Pancreas (tissue), 10 donors: ENCODE measurements around the gene SLC7A8. TPM values are rescaled to one million over a fixed set of nuclear protein-coding genes. Genes with fewer than 3 reads are reported as not detected.

ENCODE experiments used
- ATAC-seq, 4 donors: fragments of 200-7000 bp; cut with Tn5 transposase; one replicate each; pipeline versions ENCODE4 v1.8.0 to v1.9.1; 2020; ENCODE audit warnings: mild to moderate bottlenecking in 4 of 4, moderate library complexity in 4 of 4
- DNase-seq, 6 donors: peaks; one replicate each; pipeline ENCODE4 v3.0.0-alpha.2; 2020
- FAIRE-seq: peaks from 2 replicates; lab custom pipeline; 2012; peaks lifted over from hg19 to GRCh38; lab: Jason Lieb, UNC
- H3K27ac ChIP-seq, 4 donors: fragments of 200-600 bp; sonication (generic); 1 replicate in 3 of 4; 2 replicates in 1 of 4; pipeline versions ENCODE4 v1.5.0 to v1.8.0; 2020
- H3K27me3 ChIP-seq, 4 donors: fragments of 200-600 bp; one replicate each; pipeline ENCODE4 v1.8.0; 2021
- H3K36me3 ChIP-seq, 3 donors: fragments of 200-600 bp; sonication (generic) in 1 of 3; one replicate each; pipeline versions ENCODE4 v1.5.0 to v1.8.0; 2020 to 2021
- H3K4me1 ChIP-seq, 3 donors: fragments of 200-600 bp; one replicate each; pipeline ENCODE4 v1.8.0; 2021
- H3K4me3 ChIP-seq, 4 donors: fragments of 200-600 bp; sonication (generic) in 2 of 4; one replicate each; pipeline versions ENCODE4 v1.5.0 to v1.8.0; 2020 to 2021
- H3K9me3 ChIP-seq, 4 donors: fragments of 200-600 bp; one replicate each; pipeline ENCODE4 v1.8.0; 2021
- WGBS, 2 donors: extraction: QIAGEN DNeasy Blood & Tissue Kit; methylation state at CpG; one replicate each; pipeline ENCODE4 v1.1.7; 2013; 5-methylcytosine and 5-hydroxymethylcytosine counted together
- intact Hi-C, 3 donors: fragments of 100-400 bp; cut with DNase I; formaldehyde crosslinking; loops; one replicate each; pipeline versions ENCODE4 v1.11.1 to v1.14.2; 2022
- polyA plus RNA-seq, 2 donors: library from polyadenylated mRNA; stranded (reverse); fragments of 200-250 nt; gene quantifications; one replicate each; pipeline ENCODE4 v1.2.3, GENCODE V29; 2013
- total RNA-seq, 6 donors: library from RNA; stranded (reverse); fragmentation: NEBNext Ultra II Directional in 4 of 6; extraction: Animal tissue kit (Norgen Biotek cat#: 25700) in 4 of 6; gene quantifications; one replicate each; pipeline versions ENCODE4 v1.2.1 to v1.2.4, GENCODE V29; 2021 to 2023
- TF ChIP-seq, protein P1 (sequence below), 4 donors: fragments of 200-600 bp; sonication (generic) in 3 of 4; IDR thresholded peaks; one replicate each; pipeline versions ENCODE4 v1.5.0 to v1.8.0; 2021; ENCODE audit warnings: antibody characterized with exemption in 4 of 4
- donor health status: healthy with polysubstance abuse.
- donor health status: DM: no; HTN: no; CAD: no; lungs with moderate emphysema.
- donor health status: DM: no; HTN: no; CAD: no.
- donor health status: control.
- donor health status: control.
- donor health status: Bipolar disorder and iron deficiency.
- donor health status: DM: yes; HTN: yes; CAD: no.
- donor health status: DM: no; HTN: no; CAD: no.
- donor health status: DM: no; HTN: no; CAD: no.
- donor health status: DM: yes; HTN: yes; CAD: no.

Gene SLC7A8
- total and polyA plus RNA-seq, 8 donors = 11.5 to 70.8 (median 30.5) TPM

DNA sequence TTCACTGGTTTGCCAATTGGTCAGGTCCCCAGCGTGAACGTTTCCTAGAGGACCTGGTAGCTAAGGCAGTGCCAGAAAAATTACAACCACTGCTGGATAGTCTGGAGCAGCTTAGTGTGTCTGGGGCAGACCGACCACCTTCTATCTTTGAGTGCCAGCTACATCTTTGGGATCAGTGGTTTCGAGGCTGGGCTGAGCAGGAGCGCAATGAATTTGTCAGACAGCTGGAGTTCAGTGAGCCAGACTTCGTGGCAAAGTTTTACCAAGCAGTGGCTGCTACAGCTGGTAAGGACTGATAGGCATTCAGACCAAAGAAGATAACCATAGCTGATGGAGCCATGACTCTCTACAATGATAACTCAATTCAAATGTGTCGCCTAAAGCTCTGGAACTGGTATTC, 85.7 kb downstream of the SLC7A8 start:
- intact Hi-C loops = no loop called here
- Histone ChIP-seq H3K27me3 (no peaks in the 10 kb centered on the region), H3K36me3 (peaks cover 0 to 13% (median 0%) of the 10 kb centered on the region in 3 donors), H3K9me3 (no peaks in the 10 kb centered on the region), H3K27ac (no peak overlapping the region), H3K4me1 (peaks cover 9 to 27% (median 23%) of the 10 kb centered on the region in 3 donors), H3K4me3 (no peak overlapping the region)
- FAIRE-seq (no peak), DNase-seq (peak in 1 of 6 donors; percentile 6), ATAC-seq (no peak)
- WGBS, 2 donors = 72 to 81% methylated on average over 7 of the region's 7 CpGs
- TF ChIP-seq, protein P1, sequence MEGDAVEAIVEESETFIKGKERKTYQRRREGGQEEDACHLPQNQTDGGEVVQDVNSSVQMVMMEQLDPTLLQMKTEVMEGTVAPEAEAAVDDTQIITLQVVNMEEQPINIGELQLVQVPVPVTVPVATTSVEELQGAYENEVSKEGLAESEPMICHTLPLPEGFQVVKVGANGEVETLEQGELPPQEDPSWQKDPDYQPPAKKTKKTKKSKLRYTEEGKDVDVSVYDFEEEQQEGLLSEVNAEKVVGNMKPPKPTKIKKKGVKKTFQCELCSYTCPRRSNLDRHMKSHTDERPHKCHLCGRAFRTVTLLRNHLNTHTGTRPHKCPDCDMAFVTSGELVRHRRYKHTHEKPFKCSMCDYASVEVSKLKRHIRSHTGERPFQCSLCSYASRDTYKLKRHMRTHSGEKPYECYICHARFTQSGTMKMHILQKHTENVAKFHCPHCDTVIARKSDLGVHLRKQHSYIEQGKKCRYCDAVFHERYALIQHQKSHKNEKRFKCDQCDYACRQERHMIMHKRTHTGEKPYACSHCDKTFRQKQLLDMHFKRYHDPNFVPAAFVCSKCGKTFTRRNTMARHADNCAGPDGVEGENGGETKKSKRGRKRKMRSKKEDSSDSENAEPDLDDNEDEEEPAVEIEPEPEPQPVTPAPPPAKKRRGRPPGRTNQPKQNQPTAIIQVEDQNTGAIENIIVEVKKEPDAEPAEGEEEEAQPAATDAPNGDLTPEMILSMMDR (IDR thresholded peaks at IDR 0.05) = no peak

DNA sequence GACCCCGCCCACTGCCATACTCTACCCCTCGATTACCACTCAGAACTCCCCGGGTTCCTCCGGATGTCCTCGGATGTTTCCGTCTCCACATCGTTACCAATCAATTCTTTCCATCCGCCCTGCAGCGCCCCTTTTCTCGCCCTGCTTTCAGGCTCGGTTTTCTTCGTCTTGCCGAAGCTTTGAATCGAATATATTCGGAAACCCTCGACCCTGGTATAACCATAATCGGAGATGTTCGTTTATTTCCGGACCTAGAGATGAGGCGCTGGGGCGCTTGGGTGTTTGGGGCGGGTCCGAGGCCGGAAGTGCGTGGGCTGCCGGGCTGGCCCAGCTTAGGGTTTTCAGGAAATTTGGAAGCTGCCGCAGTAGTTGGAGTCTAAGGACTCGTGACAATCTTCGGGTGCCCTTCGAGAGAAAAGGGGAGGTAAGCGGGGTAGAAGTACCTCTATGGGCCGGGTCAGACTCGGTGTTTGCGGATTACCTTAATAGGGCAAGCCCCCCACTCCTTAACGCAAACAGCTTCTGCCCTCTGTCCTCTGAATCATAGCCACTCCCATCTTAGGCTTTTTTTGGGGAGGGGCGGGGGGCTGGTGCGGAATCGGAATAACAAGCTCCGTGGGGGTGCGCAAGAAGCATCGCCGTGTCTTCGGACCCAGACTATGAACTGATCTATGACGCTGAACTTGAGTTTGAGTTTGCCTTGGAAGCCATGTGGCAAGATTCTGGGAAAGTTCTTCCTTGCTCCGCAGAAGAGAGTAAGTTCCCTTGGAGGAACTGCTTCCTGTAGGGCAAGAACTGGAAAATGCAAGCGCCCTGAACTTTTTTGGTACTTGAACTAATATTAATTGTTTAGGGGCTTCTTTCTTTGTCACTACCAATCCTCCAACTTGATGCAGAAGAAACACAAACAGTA, 88.0 kb downstream of the SLC7A8 start, which contains the start of gene C14orf119:
TSS of gene C14orf119 (plus strand) at position 310 of the 913 bp plus-strand sequence. CDS start 2,154 bp downstream, outside the sequence.
- TF ChIP-seq, protein P1 (IDR thresholded peaks at IDR 0.05) = no peak
- H3K4me3 ChIP-seq = peak within 1 kb of the TSS; percentile 60 to 84 (median 79)
- no peaks in the 10 kb centered on the region for H3K9me3 ChIP-seq
- H3K36me3 ChIP-seq = peaks cover 0 to 24% (median 6%) of the 10 kb centered on the region in 3 donors
- ATAC-seq (peak; percentile 89 to 95 (median 90)), DNase-seq (peak in 5 of 6 donors; percentile 86 to 100 (median 99)), FAIRE-seq (peak; percentile 98)
- H3K4me1 ChIP-seq = peaks cover 9 to 27% (median 26%) of the 10 kb centered on the region in 3 donors
- WGBS, 2 donors = 0% methylated on average over 46 of the region's 46 CpGs
- intact Hi-C loops = no loop called here
- H3K27ac ChIP-seq = peak within 1 kb of the TSS; percentile 82 to 97 (median 92)
- H3K27me3 ChIP-seq = no peaks in the 10 kb centered on the region

DNA sequence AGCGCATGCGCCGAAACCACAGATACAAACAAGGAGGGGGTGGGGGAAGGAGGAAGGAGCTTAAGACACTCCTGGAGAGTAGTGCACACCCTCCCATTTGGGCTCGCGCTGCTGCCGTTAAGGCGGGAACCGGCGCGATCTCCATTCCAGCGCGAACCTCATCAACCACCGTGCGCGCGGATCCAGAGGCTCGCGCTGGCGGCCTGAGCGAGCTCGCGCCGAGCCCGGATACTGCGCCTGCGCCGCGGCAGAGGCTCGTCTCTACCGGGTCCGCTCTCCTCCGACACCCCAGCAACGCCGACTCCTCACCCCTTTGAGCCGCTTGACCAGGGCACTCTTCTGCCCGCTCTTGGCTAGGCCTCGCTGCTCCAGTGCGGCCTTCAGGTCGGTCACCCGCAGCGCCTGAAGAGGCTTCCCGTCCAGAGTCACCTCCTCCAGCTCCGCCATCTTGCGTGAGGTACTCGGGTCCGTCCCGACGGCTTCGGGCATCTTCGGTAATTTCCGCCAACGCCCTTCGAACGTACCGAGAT, 88.7 kb downstream of the SLC7A8 start, which contains the start of gene ACIN1:
TSS of gene ACIN1 (minus strand) at position 471 of the 530 bp plus-strand sequence. CDS start at position 447, 24 bp downstream.
- no peaks in the 10 kb centered on the region for H3K27me3 ChIP-seq
- FAIRE-seq = no peak
- peak within 1 kb of the TSS; percentile 60 to 84 (median 79) for H3K4me3 ChIP-seq
- DNase-seq = peak in 3 of 6 donors; percentile 70 to 99 (median 99)
- intact Hi-C loops = no loop called here
- ATAC-seq = peak; percentile 55 to 68 (median 67)
- 1% methylated on average over 55 of the region's 55 CpGs for whole genome bisulfite sequencing, 2 donors
- no peaks in the 10 kb centered on the region for H3K9me3 ChIP-seq
- H3K4me1 ChIP-seq = peaks cover 8 to 27% (median 26%) of the 10 kb centered on the region in 3 donors
- H3K27ac ChIP-seq = peak within 1 kb of the TSS; percentile 82 to 97 (median 92)
- TF ChIP-seq, protein P1 (IDR thresholded peaks at IDR 0.05) = no peak
- H3K36me3 ChIP-seq = peaks cover 0 to 32% (median 13%) of the 10 kb centered on the region in 3 donors

DNA sequence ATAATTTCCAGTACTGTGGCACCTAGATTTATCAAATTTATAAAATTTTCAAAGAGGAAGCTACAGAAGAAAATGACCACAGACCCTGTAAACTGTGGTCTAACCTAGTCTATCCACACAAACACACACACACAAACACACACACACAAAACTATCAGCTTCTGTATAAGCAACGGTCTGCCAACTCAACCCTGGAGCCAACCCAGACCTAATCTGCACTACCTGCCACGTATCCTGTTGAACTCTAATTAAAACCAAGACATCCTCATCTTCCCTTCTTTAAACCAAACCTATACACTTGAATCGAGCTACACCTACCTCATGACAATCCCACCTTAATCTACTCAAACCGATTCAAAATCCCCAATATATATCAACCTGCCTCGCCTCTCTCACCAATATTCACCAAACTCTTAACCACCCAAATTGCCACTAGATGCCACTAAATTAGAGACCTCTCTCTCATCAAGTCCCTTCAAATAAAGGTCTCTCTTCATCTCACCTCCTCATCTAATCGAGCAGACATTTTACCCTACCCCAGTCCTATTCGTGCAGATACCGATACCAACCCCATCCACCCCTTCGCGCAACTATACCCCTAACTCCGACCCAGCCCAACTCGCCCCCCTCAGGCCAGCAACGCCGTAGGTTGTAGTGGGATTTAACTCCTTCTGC, 89.3 kb downstream of the SLC7A8 start:
- intact Hi-C loops = no loop called here
- Histone ChIP-seq H3K27ac (peak overlapping the region; percentile 81 to 97 (median 92)), H3K4me1 (peaks cover 5 to 25% (median 24%) of the 10 kb centered on the region in 3 donors), H3K36me3 (peaks cover 0 to 38% (median 18%) of the 10 kb centered on the region in 3 donors), H3K9me3 (no peaks in the 10 kb centered on the region), H3K4me3 (peak overlapping the region; percentile 60 to 84 (median 79)), H3K27me3 (no peaks in the 10 kb centered on the region)
- ATAC-seq = no peak
- FAIRE-seq = no peak
- DNase-seq = peak in 1 of 6 donors; percentile 11
- TF ChIP-seq, protein P1 (IDR thresholded peaks at IDR 0.05) = no peak
- 0% methylated on average over 14 of the region's 14 CpGs for WGBS, 2 donors
